Suprapubic skin (tissue), 4 donors: ENCODE data around the gene CEACAM8. TPM values are rescaled to one million over a fixed set of nuclear protein-coding genes. Genes with fewer than 3 reads are reported as not detected.
A peak's percentile ranks its signal among the peaks of the same experiment; 100 is the strongest.
"Not testable (repeated sequence)": the region's sequence is repeated elsewhere in the genome, so short reads cannot be mapped to it uniquely, and the experiment has no call there.

Experiments used
- DNase-seq, 2 donors: peaks; one replicate each; pipeline ENCODE4 v3.0.0-alpha.2; 2019; ENCODE audit warnings: low spot score in 2 of 2
- H3K27ac ChIP-seq: fragments of 200-600 bp; sonication (generic); one replicate; pipeline ENCODE4 v1.5.1; 2019
- H3K27me3 ChIP-seq: fragments of 200-600 bp; sonication (generic); one replicate; pipeline ENCODE4 v1.5.1; 2019
- H3K36me3 ChIP-seq: fragments of 200-600 bp; sonication (generic); one replicate; pipeline ENCODE4 v1.5.1; 2019
- H3K4me1 ChIP-seq: fragments of 200-600 bp; sonication (generic); one replicate; pipeline ENCODE4 v1.5.1; 2019
- H3K4me3 ChIP-seq: fragments of 200-600 bp; sonication (generic); one replicate; pipeline ENCODE4 v1.5.1; 2019; ENCODE audit warnings: mild to moderate bottlenecking
- H3K9me3 ChIP-seq: fragments of 200-600 bp; sonication (generic); one replicate; pipeline ENCODE4 v1.5.1; 2019
- EP300 ChIP-seq: sonication (generic); formaldehyde crosslinking; IDR thresholded peaks from one replicate; pipeline ENCODE4 v1.6.1; 2017; ENCODE audit warnings: antibody characterized with exemption
- POLR2A ChIP-seq, 2 donors: fragments of 450-650 bp; IDR thresholded peaks; one replicate each; pipeline ENCODE4 v1.6.1; 2017; ENCODE audit warnings: antibody characterized with exemption in 2 of 2, mild to moderate bottlenecking in 2 of 2, moderate library complexity in 2 of 2
- POLR2AphosphoS5 ChIP-seq, 3 donors: sonication (generic); formaldehyde crosslinking; IDR thresholded peaks; one replicate each; pipeline ENCODE4 v1.6.1; 2017; ENCODE audit warnings: antibody characterized with exemption in 3 of 3
- WGBS: methylation state at CpG from one replicate; pipeline ENCODE4 v1.1.5; 2018; 5-methylcytosine and 5-hydroxymethylcytosine counted together
- total RNA-seq, 4 donors: library from RNA; depleted of rRNA; stranded (reverse); fragments of >200 nt; gene quantifications; one replicate each; pipeline ENCODE4 v1.1.0, GENCODE V29; 2016
- TF ChIP-seq, protein P1 (sequence below), 2 donors: fragments of 200-600 bp in 1 of 2; fragments of 450-650 bp in 1 of 2; sonication (generic) in 1 of 2; IDR thresholded peaks; one replicate each; pipeline ENCODE4 v1.5.1; 2016 to 2019; ENCODE audit warnings: antibody characterized with exemption in 2 of 2, mild to moderate bottlenecking in 1 of 2, moderate library complexity in 1 of 2

The CEACAM8 gene
- under 1 TPM in 1 of 4 donors, not detected in 3; 0.18 TPM for total RNA-seq

GRCh38 chr19:42594617-42595489, at the start of gene CEACAM8:
TSS of gene CEACAM8 (minus strand) at chr19:42594924. CDS start at chr19:42594828, 96 bp downstream.
- DNase-seq: no peak
- 70% methylated on average over 10 of the region's 10 CpGs for WGBS
- no peaks in the 10 kb centered on the region for H3K36me3 ChIP-seq
- no peak within 1 kb of the TSS for H3K4me3 ChIP-seq
- no peaks in the 10 kb centered on the region for H3K9me3 ChIP-seq
- no peak within 1 kb of the TSS for H3K27ac ChIP-seq
- H3K27me3 ChIP-seq: peaks cover 10% of the 10 kb centered on the region
- no peaks in the 10 kb centered on the region for H3K4me1 ChIP-seq
- TF ChIP-seq, protein P1, sequence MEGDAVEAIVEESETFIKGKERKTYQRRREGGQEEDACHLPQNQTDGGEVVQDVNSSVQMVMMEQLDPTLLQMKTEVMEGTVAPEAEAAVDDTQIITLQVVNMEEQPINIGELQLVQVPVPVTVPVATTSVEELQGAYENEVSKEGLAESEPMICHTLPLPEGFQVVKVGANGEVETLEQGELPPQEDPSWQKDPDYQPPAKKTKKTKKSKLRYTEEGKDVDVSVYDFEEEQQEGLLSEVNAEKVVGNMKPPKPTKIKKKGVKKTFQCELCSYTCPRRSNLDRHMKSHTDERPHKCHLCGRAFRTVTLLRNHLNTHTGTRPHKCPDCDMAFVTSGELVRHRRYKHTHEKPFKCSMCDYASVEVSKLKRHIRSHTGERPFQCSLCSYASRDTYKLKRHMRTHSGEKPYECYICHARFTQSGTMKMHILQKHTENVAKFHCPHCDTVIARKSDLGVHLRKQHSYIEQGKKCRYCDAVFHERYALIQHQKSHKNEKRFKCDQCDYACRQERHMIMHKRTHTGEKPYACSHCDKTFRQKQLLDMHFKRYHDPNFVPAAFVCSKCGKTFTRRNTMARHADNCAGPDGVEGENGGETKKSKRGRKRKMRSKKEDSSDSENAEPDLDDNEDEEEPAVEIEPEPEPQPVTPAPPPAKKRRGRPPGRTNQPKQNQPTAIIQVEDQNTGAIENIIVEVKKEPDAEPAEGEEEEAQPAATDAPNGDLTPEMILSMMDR (IDR thresholded peaks at IDR 0.05): no peak
- TF ChIP-seq POLR2AphosphoS5 (IDR thresholded peaks at IDR 0.05) (no peak), EP300 (no peak), POLR2A (IDR thresholded peaks at IDR 0.05) (no peak)

GRCh38 chr19:42639324-42640092, 44.8 kb upstream of the CEACAM8 start:
- H3K4me1 ChIP-seq, H3K9me3 ChIP-seq, H3K27ac ChIP-seq, DNase-seq, H3K4me3 ChIP-seq, H3K36me3 ChIP-seq, H3K27me3 ChIP-seq: not testable (repeated sequence)
- WGBS: 96% methylated on average over 9 of the region's 58 CpGs

DNA sequence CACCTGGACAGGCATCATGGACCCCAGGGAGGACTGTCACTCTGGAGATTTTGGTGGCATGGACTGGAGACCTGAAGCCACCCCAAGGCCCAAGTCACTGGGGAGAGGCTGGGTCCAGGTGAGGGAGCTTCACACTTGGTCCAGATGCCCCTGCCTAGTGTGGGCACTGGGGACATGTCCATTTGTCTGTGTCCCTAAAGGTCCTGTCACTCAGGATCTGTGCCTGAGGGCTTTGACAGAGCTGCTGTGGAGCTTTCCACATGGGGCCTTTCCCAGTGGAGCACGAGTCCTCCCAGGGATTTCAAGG, 40.5 kb upstream of the CEACAM8 start:
- TF ChIP-seq POLR2A (IDR thresholded peaks at IDR 0.05): no peak
- TF ChIP-seq, protein P1 (IDR thresholded peaks at IDR 0.05): no peak
- no peak for TF ChIP-seq POLR2AphosphoS5 (IDR thresholded peaks at IDR 0.05)
- TF ChIP-seq EP300: no peak
- Histone ChIP-seq H3K27ac (no peak overlapping the region), H3K36me3 (no peaks in the 10 kb centered on the region), H3K4me1 (no peaks in the 10 kb centered on the region), H3K27me3 (no peaks in the 10 kb centered on the region), H3K9me3 (no peaks in the 10 kb centered on the region), H3K4me3 (no peak overlapping the region)
- DNase-seq: no peak
- WGBS: 80% methylated on average over 1 of the region's 1 CpG

- no peak for DNase-seq
- no peak for TF ChIP-seq POLR2AphosphoS5 (IDR thresholded peaks at IDR 0.05)
- no peak for TF ChIP-seq POLR2A (IDR thresholded peaks at IDR 0.05)
- TF ChIP-seq, protein P1 (IDR thresholded peaks at IDR 0.05): peak in 1 of 2 donors; percentile 42
- no peak for TF ChIP-seq EP300
- WGBS: 68% methylated on average over 5 of the region's 5 CpGs
- H3K9me3 ChIP-seq: no peaks in the 10 kb centered on the region
- H3K27ac ChIP-seq: no peak overlapping the region
- no peaks in the 10 kb centered on the region for H3K27me3 ChIP-seq
- no peaks in the 10 kb centered on the region for H3K4me1 ChIP-seq
- no peak overlapping the region for H3K4me3 ChIP-seq
- H3K36me3 ChIP-seq: no peaks in the 10 kb centered on the region
Measured at GRCh38 chr19:42634409-42635232, 39.9 kb upstream of the CEACAM8 start.

DNA sequence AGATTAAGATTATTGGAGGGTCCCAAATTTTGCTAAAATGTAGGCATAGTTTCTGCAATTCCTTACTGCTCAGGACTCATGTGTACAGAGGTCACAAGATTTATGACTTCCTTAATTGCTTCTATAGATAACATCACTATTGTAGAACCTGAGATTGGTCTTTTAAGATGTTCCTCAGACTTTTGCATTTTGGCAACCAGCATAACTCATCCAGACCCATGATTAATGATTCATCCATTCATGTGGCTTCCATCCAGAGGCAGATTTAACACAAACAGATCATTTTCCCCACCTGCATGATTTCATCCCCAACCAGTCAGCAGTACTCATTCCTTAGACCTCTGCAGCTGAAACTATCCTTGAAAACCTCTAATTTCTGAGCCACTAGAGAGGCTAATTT, 34.5 kb upstream of the CEACAM8 start:
- Histone ChIP-seq H3K4me3 (no peak overlapping the region), H3K4me1 (no peaks in the 10 kb centered on the region), H3K9me3 (no peaks in the 10 kb centered on the region), H3K27me3 (peaks cover 5% of the 10 kb centered on the region), H3K27ac (no peak overlapping the region), H3K36me3 (no peaks in the 10 kb centered on the region)
- TF ChIP-seq POLR2A (IDR thresholded peaks at IDR 0.05): no peak
- no peak for TF ChIP-seq POLR2AphosphoS5 (IDR thresholded peaks at IDR 0.05)
- TF ChIP-seq EP300: no peak
- TF ChIP-seq, protein P1 (IDR thresholded peaks at IDR 0.05): no peak
- no peak for DNase-seq
